K562 (cell line): ENCODE data around the gene SENP8.

Source experiments
- L3MBTL2 ChIP-seq: fragments of 450-650 bp; IDR thresholded peaks from 2 replicates; pipeline ENCODE4 v1.6.1; 2016; ENCODE audit warnings: mild to moderate bottlenecking, moderate library complexity
- TF ChIP-seq, protein P1 (sequence below): fragments of 250-450 bp; sonication (Bioruptor Pico); IDR thresholded peaks from 2 replicates; pipeline ENCODE4 v1.5.0; 2020; ENCODE audit warnings: mild to moderate bottlenecking

- TF ChIP-seq, protein P1, sequence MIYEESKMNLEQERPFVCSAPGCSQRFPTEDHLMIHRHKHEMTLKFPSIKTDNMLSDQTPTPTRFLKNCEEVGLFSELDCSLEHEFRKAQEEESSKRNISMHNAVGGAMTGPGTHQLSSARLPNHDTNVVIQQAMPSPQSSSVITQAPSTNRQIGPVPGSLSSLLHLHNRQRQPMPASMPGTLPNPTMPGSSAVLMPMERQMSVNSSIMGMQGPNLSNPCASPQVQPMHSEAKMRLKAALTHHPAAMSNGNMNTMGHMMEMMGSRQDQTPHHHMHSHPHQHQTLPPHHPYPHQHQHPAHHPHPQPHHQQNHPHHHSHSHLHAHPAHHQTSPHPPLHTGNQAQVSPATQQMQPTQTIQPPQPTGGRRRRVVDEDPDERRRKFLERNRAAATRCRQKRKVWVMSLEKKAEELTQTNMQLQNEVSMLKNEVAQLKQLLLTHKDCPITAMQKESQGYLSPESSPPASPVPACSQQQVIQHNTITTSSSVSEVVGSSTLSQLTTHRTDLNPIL (CRISPR knock-in tag), result no peak
- no peak for TF ChIP-seq L3MBTL2
Observed at GRCh38 chr15:72155003-72155621, 36.9 kb downstream of the SENP8 start.
